Peyer's patch (tissue), 4 donors: ENCODE results near the gene CDC25C.

Source experiments
- CTCF ChIP-seq, 6 experiments: fragments of 450-650 bp in 4 of 6; fragments of 200-600 bp in 2 of 6; sonication (generic) in 1 of 6; IDR thresholded peaks; one replicate each; pipeline ENCODE4 v1.5.1; 2017 to 2019; ENCODE audit warnings: antibody characterized with exemption in 6 of 6, mild to moderate bottlenecking in 3 of 6, moderate library complexity in 1 of 6
- POLR2A ChIP-seq, 2 donors: fragments of 450-650 bp; IDR thresholded peaks; one replicate each; pipeline ENCODE4 v1.5.1; 2017; ENCODE audit warnings: antibody characterized with exemption in 2 of 2, mild to moderate bottlenecking in 2 of 2, moderate library complexity in 2 of 2

GRCh38 chr5:138346889-138347288 lies 15.3 kb upstream of the CDC25C start:
- TF ChIP-seq CTCF (IDR thresholded peaks at IDR 0.05) (no peak), POLR2A (IDR thresholded peaks at IDR 0.05) (no peak)
